Sigmoid colon (tissue), 4 donors: Measurements from ENCODE around the gene ZMYM1.

Source experiments
- CTCF ChIP-seq, 4 experiments: fragments of 450-650 bp in 3 of 4; fragments of 200-600 bp in 1 of 4; IDR thresholded peaks; one replicate each; pipeline ENCODE4 v1.5.1; 2016 to 2019; ENCODE audit warnings: antibody characterized with exemption in 4 of 4, mild to moderate bottlenecking in 3 of 4, moderate library complexity in 2 of 4
- EP300 ChIP-seq, 4 donors: sonication (generic); formaldehyde crosslinking; IDR thresholded peaks; one replicate each; pipeline ENCODE4 v1.6.1; 2017; ENCODE audit warnings: antibody characterized with exemption in 4 of 4
- POLR2A ChIP-seq, 2 donors: fragments of 450-650 bp; IDR thresholded peaks; one replicate each; pipeline ENCODE4 v1.6.1; 2016; ENCODE audit warnings: antibody characterized with exemption in 2 of 2, mild to moderate bottlenecking in 2 of 2, moderate library complexity in 2 of 2
- POLR2AphosphoS5 ChIP-seq, 4 donors: sonication (generic); formaldehyde crosslinking; IDR thresholded peaks; one replicate each; pipeline ENCODE4 v1.6.1; 2017; ENCODE audit warnings: antibody characterized with exemption in 4 of 4

GRCh38 chr1:35053433-35053832 is 25.8 kb upstream of the ZMYM1 start:
- TF ChIP-seq POLR2A (IDR thresholded peaks at IDR 0.05) (no peak), CTCF (IDR thresholded peaks at IDR 0.05) (no peak), POLR2AphosphoS5 (IDR thresholded peaks at IDR 0.05) (no peak), EP300 (IDR thresholded peaks at IDR 0.05) (no peak)
